ENCODE data around the gene CDK5RAP3.
"Not testable (repeated sequence)": the region's sequence is repeated elsewhere in the genome, so short reads cannot be mapped to it uniquely, and the experiment has no call there.

Gene CDK5RAP3

DNA sequence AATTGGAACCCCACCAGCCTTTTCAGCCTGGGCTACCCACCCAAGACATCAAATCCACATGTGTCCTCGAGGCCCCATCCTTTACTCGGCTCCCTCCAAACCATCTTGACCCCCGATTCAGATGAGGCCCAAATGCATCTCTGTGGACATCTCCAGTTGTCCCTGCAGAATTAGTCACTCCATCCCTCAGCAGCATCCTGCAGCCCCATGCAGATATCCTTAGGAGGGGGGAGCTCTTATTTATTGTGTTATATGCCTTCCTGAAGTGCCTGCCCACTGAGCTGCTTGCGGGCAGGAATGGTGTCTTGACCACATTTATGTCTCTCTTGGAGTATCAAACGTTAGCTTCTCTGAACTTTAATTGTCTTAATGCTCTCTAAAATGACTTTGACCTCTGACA is 15.6 kb downstream of the CDK5RAP3 start:
- DNase-seq (ENCODE audit: low read depth, low spot score): no peak
- Histone ChIP-seq H3K27ac (no peak overlapping the region), H3K36me3 (ENCODE audit: insufficient read depth, low read length) (peaks cover 5% of the 10 kb centered on the region; the same call in 1 of the 2 replicates), H3K9ac (ENCODE audit: insufficient read length) (no peak overlapping the region), H3K9me3 (ENCODE audit: low read depth, low read length) (no peaks in the 10 kb centered on the region), H3K4me3 (no peak overlapping the region)
- TF ChIP-seq EZH2 (IDR thresholded peaks at IDR 0.05) (no peak), POLR2AphosphoS5 (IDR thresholded peaks at IDR 0.05; ENCODE audit: borderline replicate concordance, low read depth, low read length) (no peak), FOXP2 (optimal IDR thresholded peaks at IDR 0.05; ENCODE audit: control extremely low read depth, extremely low read length, insufficient read depth) (no peak)

DNA sequence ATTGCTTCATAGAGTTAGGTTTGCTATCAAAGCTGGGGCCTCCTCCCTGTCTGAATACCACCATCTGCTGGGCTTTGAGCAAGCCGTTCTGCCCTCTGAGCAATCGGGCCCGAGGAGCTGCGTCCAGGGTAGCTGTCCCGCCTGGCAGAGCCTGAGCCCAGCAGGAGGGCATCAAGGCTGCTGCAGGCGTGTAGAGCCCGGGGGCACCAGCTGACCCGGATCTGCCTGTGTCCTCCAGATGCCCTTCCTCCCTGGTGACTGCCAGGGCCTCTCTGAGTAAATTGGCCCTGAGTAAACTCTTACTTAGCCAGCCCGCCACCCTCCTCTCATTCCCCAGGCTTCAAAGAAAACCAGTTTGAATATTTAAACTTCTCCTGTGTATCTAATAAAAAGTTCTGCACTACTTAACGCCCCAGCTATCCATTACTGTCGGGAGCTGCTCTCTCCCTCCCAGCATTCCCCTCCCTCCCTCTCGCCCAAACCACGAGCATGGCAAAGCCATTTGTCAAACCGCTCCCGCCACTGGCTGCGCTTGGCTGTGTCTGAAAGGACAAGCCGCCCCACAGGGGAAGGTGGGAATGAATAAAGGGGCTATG is 16.4 kb downstream of the CDK5RAP3 start:
- TF ChIP-seq EZH2 (IDR thresholded peaks at IDR 0.05) (no peak), FOXP2 (optimal IDR thresholded peaks at IDR 0.05; ENCODE audit: control extremely low read depth, extremely low read length, insufficient read depth) (no peak), POLR2AphosphoS5 (IDR thresholded peaks at IDR 0.05; ENCODE audit: borderline replicate concordance, low read depth, low read length) (no peak)
- Histone ChIP-seq H3K9ac (ENCODE audit: insufficient read length) (peak overlapping the region; percentile 2), H3K36me3 (ENCODE audit: insufficient read depth, low read length) (no peaks in the 10 kb centered on the region; the same call in 1 of the 2 replicates), H3K27ac (peak overlapping the region; percentile 33), H3K9me3 (ENCODE audit: low read depth, low read length) (no peaks in the 10 kb centered on the region), H3K4me3 (no peak overlapping the region)
- DNase-seq (ENCODE audit: low read depth, low spot score): no peak

DNA sequence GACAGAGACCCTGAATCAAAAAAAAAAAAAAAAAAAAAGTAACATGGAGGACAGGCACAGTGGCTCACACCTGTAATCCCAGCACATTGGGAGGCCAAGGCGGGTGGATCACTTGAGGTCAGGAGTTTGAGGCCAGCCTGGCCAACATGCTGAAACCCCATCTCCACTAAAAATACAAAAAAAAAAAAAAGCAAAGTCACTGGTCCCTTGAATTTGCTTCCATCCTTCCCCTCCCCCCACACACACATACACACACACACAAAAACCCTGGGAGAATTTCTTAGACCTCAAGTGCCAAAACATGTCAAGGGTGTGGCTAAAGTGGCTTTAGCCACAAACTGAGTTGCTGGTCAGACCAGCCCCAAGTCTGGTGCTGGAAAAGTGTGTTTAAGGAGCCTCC is 17.5 kb downstream of the CDK5RAP3 start:
- H3K36me3 ChIP-seq (ENCODE audit: insufficient read depth, low read length); H3K4me3 ChIP-seq; H3K9me3 ChIP-seq (ENCODE audit: low read depth, low read length); H3K9ac ChIP-seq (ENCODE audit: insufficient read length); DNase-seq (ENCODE audit: low read depth, low spot score); H3K27ac ChIP-seq: not testable (repeated sequence)

DNA sequence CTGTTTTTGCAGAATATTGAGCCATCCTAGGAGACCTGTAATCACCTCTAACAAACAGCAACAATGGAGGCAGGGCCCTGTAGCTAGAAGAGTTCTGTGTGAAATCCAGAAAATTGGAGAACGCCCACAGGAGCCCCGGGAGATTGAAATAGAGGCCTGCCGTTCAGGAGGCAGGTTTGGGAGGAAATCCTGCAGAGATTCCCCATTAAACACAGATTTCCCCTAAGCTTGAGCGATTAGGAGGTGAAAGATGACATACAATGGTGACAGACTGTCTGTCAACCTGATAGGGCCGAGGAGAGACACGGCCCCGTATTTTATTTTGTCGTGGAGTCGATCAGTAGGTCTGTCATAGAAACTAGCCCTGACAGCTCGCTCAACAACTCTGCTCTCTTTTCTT is 18.2 kb downstream of the CDK5RAP3 start:
- TF ChIP-seq FOXP2 (optimal IDR thresholded peaks at IDR 0.05; ENCODE audit: control extremely low read depth, extremely low read length, insufficient read depth) (no peak), POLR2AphosphoS5 (IDR thresholded peaks at IDR 0.05; ENCODE audit: borderline replicate concordance, low read depth, low read length) (no peak), EZH2 (IDR thresholded peaks at IDR 0.05) (no peak)
- Histone ChIP-seq H3K9ac (ENCODE audit: insufficient read length) (no peak overlapping the region), H3K4me3 (no peak overlapping the region), H3K9me3 (ENCODE audit: low read depth, low read length) (no peaks in the 10 kb centered on the region), H3K27ac (no peak overlapping the region), H3K36me3 (ENCODE audit: insufficient read depth, low read length) (no peaks in the 10 kb centered on the region)
- DNase-seq (ENCODE audit: low read depth, low spot score): no peak

DNA sequence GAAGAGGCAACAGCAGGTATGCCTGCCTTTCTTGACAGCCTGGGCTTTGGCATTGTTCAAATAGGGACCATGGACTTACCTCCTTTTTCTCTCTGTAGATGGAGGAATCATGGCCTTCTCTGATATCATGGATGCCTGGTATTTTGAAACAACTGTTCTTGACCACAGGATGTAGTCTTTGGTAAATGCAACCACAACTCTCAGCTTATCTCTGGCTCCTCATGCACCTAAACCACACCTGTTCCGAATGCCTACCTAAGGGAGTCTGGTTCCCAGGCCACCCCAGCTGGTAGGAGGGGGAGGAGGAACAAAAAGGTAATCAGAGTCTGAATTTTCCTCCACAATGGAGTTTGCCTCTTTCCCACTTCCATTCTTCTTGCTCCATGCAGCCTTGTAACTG is 18.8 kb downstream of the CDK5RAP3 start:
- DNase-seq (ENCODE audit: low read depth, low spot score): no peak
- H3K4me3 ChIP-seq: no peak overlapping the region
- H3K27ac ChIP-seq: no peak overlapping the region
- H3K9me3 ChIP-seq (ENCODE audit: low read depth, low read length): no peaks in the 10 kb centered on the region
- H3K36me3 ChIP-seq (ENCODE audit: insufficient read depth, low read length): no peaks in the 10 kb centered on the region
- no peak overlapping the region for H3K9ac ChIP-seq (ENCODE audit: insufficient read length)
- TF ChIP-seq POLR2AphosphoS5 (IDR thresholded peaks at IDR 0.05; ENCODE audit: borderline replicate concordance, low read depth, low read length) (no peak), FOXP2 (optimal IDR thresholded peaks at IDR 0.05; ENCODE audit: control extremely low read depth, extremely low read length, insufficient read depth) (no peak), EZH2 (IDR thresholded peaks at IDR 0.05) (no peak)

DNA sequence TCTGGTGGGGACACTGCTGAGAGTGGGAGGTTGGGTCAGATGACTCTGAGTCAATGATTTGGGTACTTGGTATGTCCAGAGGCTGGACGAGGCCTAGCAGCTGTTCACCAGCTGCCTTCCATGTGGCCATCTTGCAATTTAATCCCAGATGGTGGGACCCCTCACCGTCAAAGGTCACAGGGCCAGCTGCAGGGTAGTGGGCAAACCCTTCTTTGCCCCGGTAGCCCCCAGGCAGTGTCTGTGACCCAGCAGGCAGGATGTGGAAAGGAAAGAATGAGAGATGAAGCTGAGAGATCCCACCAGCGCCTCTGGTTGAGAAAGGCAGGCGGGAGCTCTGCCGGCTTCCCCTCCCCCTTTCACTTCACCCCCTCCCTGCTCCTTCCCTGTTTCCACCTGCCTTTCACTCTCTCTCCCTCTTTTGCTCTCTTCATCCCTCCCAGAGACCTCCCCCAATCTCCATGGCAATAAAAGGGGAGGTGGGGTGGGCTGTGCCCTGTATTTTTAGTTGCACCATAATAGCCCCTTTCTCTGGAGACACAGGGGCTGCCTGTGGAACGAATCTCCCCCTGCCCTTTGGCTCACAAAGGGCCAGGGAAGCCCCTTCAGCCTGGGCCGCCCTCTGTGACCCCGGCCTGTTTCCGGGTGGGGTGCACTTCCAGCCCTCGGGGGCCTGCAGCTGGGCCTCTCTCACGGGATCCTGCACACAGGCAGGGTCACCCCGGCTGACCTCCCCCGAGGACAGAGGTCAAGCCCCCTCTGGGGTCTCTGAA is 20.2 kb downstream of the CDK5RAP3 start:
- no peak overlapping the region for H3K4me3 ChIP-seq
- no peaks in the 10 kb centered on the region for H3K36me3 ChIP-seq (ENCODE audit: insufficient read depth, low read length)
- no peak for DNase-seq (ENCODE audit: low read depth, low spot score)
- TF ChIP-seq POLR2AphosphoS5 (IDR thresholded peaks at IDR 0.05; ENCODE audit: borderline replicate concordance, low read depth, low read length): no peak
- no peak for TF ChIP-seq FOXP2 (optimal IDR thresholded peaks at IDR 0.05; ENCODE audit: control extremely low read depth, extremely low read length, insufficient read depth)
- TF ChIP-seq EZH2 (IDR thresholded peaks at IDR 0.05): no peak
- H3K27ac ChIP-seq: no peak overlapping the region
- H3K9me3 ChIP-seq (ENCODE audit: low read depth, low read length): no peaks in the 10 kb centered on the region
- no peak overlapping the region for H3K9ac ChIP-seq (ENCODE audit: insufficient read length)

DNA sequence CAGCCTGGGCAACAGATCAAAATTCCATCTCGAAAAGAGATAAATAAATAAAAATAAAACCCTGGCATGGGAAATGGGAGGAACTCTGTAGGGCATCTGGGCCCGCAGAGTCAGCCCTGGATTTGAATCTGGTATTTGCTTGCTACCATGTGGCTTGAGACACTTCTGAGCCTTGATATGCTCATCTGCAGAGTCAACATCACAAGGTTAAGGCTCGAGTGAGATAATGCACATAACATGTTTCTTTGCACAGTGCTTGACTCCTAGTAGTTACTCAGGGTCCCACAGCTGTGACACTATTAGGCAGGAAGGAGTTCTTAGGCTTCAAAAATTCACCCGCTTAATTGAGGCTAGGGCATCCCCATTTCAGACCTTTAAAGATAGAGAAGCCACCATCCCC is 21.3 kb downstream of the CDK5RAP3 start:
- DNase-seq (ENCODE audit: low read depth, low spot score): no peak
- no peak for TF ChIP-seq EZH2 (IDR thresholded peaks at IDR 0.05)
- TF ChIP-seq POLR2AphosphoS5 (IDR thresholded peaks at IDR 0.05; ENCODE audit: borderline replicate concordance, low read depth, low read length): no peak
- TF ChIP-seq FOXP2 (optimal IDR thresholded peaks at IDR 0.05; ENCODE audit: control extremely low read depth, extremely low read length, insufficient read depth): no peak
- no peak overlapping the region for H3K27ac ChIP-seq
- H3K9ac ChIP-seq (ENCODE audit: insufficient read length): no peak overlapping the region
- no peaks in the 10 kb centered on the region for H3K9me3 ChIP-seq (ENCODE audit: low read depth, low read length)
- no peaks in the 10 kb centered on the region for H3K36me3 ChIP-seq (ENCODE audit: insufficient read depth, low read length)
- H3K4me3 ChIP-seq: no peak overlapping the region

DNA sequence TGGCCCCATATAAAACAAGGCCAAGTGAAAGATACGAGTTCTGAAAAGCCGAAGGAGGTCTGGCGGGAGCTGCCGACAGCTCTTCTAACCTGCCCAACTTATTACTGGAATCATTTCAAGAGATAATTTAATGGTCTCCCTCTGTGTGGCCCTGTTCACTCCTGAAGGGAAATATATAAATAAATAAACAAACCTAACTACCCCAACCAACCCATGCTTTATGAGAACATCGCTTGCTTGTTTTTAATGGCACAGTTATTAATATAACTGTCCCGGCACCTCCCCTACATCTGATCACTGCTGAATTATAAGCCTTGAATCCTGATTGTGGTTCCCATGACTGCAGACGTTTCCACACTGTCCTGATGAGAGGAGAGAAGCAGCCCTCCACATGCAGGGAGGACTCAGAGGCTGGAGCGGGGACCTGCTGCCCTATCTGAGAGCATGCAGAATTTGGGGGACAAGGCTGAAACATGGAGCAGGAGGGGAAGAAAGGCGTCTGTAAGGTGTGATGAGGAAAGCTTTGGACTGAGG is 22.2 kb downstream of the CDK5RAP3 start:
- Histone ChIP-seq H3K4me3 (no peak overlapping the region), H3K9me3 (ENCODE audit: low read depth, low read length) (no peaks in the 10 kb centered on the region), H3K27ac (no peak overlapping the region), H3K36me3 (ENCODE audit: insufficient read depth, low read length) (no peaks in the 10 kb centered on the region), H3K9ac (ENCODE audit: insufficient read length) (peak overlapping the region; percentile 20)
- no peak for DNase-seq (ENCODE audit: low read depth, low spot score)
- TF ChIP-seq FOXP2 (optimal IDR thresholded peaks at IDR 0.05; ENCODE audit: control extremely low read depth, extremely low read length, insufficient read depth): no peak
- no peak for TF ChIP-seq POLR2AphosphoS5 (IDR thresholded peaks at IDR 0.05; ENCODE audit: borderline replicate concordance, low read depth, low read length)
- no peak for TF ChIP-seq EZH2 (IDR thresholded peaks at IDR 0.05)

Data from SK-N-MC (cell line).